Measurements from ENCODE around the gene CDK14.

DNA sequence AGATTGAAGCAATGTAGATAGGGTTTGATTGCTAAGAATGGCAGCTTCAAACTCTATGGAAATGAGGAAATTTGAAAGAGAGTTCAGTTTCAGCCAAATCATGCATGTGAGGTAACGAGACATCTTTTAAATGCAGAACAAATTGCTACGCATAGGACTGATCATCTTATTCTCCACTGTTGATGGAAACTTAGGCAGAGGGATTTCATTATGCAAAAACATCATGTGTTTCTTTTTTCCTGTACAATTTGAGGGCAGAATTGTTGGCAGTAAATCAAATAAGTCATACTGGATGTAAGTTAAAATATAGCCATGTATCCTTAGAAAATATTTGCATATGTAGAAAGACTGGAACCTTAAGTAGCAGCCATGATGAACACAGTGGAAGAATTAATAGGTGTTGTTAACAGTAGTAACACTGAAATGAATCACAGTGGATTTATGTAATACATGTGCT lies 327.4 kb downstream of the CDK14 start:
- TF ChIP-seq POLR2AphosphoS5 (IDR thresholded peaks at IDR 0.05; ENCODE audit: low read depth, low read length), result no peak
- no peak for TF ChIP-seq TAF1 (IDR thresholded peaks at IDR 0.05; ENCODE audit: borderline replicate concordance, insufficient read depth, low read length)
- no peak for TF ChIP-seq FOXP2 (optimal IDR thresholded peaks at IDR 0.05; ENCODE audit: borderline replicate concordance, extremely low read depth, extremely low read length, insufficient read depth)

Measured in PFSK-1 (cell line).